ENCODE measurements around the gene POLQ.

DNA sequence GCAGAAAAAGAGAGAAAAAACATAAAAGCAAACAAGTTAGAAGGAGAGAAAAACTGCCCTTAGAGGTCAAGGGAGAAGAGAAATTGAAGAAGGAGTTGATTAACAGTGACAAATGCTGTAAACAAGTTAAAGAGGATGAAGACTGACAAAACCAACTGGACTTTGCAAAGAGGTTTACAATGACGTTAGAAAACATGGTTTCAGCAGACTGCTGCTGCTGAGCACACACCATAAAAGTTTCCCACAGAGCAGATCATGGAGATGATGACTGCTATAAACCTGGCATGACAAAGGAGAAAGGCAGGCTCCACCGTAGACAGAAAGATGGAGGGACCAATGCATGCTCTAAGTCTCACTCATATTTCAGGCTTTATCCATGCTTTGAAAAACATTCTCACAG lies 78.7 kb downstream of the POLQ start:
- TF ChIP-seq, protein P1, sequence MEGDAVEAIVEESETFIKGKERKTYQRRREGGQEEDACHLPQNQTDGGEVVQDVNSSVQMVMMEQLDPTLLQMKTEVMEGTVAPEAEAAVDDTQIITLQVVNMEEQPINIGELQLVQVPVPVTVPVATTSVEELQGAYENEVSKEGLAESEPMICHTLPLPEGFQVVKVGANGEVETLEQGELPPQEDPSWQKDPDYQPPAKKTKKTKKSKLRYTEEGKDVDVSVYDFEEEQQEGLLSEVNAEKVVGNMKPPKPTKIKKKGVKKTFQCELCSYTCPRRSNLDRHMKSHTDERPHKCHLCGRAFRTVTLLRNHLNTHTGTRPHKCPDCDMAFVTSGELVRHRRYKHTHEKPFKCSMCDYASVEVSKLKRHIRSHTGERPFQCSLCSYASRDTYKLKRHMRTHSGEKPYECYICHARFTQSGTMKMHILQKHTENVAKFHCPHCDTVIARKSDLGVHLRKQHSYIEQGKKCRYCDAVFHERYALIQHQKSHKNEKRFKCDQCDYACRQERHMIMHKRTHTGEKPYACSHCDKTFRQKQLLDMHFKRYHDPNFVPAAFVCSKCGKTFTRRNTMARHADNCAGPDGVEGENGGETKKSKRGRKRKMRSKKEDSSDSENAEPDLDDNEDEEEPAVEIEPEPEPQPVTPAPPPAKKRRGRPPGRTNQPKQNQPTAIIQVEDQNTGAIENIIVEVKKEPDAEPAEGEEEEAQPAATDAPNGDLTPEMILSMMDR (IDR thresholded peaks at IDR 0.05) = no peak
- no peak for TF ChIP-seq EZH2 (IDR thresholded peaks at IDR 0.05)
- TF ChIP-seq EZH2phosphoT487 (IDR thresholded peaks at IDR 0.05) = no peak

Measured in neural progenitor cell (in vitro differentiated cells).